GM12865 (cell line): ENCODE measurements around the gene SMYD2.

Experiments used
- DNase-seq: peaks from one replicate; pipeline ENCODE4 v3.0.0; 2010; ENCODE audit warnings: low read depth
- H3K4me3 ChIP-seq: 2 replicates; pipeline ENCODE4 v1.5.1; 2011; ENCODE audit warnings: mild to moderate bottlenecking, low read depth, low read length, control low read depth
- CTCF ChIP-seq: IDR thresholded peaks from 2 replicates; pipeline ENCODE4 v1.5.1; 2011; ENCODE audit warnings: low read length, control low read depth, low read depth, inconsistent platforms; ENCODE audit not compliant: insufficient read depth; ENCODE audit errors: missing control alignments

Gene SMYD2

DNA sequence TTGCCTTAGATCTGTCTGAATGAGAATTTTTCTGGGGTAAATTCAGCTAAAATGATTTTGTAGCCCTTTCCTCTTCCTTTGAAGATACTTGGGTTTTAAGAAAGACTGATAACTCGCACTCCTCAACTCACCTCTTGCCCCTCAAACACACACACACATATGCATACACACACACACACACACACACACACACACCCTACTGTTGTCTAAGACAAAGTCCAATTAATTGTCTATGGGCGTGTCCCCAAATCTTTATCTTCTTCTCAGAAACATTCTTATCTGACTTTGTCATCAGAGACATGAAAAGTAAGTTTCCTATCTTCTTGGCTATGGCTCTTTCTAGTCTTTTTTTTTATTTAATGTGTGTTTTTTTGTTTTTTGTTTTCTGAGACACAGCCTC lies 36.1 kb upstream of the SMYD2 start:
- DNase-seq, result no peak
- H3K4me3 ChIP-seq, result no peak overlapping the region
- no peak for TF ChIP-seq CTCF

- no peak for TF ChIP-seq CTCF
- no peak overlapping the region for H3K4me3 ChIP-seq
- DNase-seq, result no peak
Measured at GRCh38 chr1:214247501-214248041, 33.4 kb upstream of the SMYD2 start.

DNA sequence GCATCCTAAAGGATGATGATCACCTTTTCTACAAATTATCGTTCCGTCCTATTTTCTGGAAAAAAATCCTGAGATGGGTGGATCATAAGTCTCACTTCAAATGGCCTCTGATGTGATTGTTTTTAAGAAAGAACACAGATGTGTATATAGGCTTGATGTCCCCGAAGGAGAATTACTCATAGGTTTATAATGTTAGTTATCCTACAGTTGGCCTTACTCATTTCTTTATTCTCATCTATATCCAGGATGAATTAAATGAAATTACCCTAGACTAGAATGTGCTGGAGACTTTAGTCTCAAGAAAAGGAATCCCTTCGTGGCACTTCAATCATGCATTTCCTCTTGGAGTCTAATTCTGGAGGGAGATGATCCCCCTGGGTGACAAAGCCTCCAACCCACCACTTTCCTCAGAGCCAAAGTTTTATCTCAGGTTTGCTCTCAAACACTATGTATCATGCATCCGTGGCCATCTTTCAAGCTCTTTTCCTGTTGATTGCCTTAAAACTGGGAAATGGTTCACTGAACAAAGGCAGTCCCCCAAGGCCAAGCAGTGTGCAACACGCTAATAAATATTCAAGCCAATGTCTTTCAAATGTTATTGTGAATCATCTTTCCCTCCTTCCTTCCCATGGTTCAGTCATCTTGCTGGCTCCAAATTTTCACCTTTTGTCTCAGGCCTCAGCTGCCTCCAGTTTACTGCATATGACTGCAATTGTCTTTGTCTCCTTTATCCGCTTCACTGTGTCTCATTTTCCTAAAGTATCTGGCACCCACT lies 32.5 kb upstream of the SMYD2 start:
- no peak for DNase-seq
- H3K4me3 ChIP-seq, result no peak overlapping the region
- no peak for TF ChIP-seq CTCF

- no peak overlapping the region for H3K4me3 ChIP-seq
- DNase-seq, result no peak
- TF ChIP-seq CTCF, result no peak
Measured at GRCh38 chr1:214249651-214250050, 31.3 kb upstream of the SMYD2 start.

DNA sequence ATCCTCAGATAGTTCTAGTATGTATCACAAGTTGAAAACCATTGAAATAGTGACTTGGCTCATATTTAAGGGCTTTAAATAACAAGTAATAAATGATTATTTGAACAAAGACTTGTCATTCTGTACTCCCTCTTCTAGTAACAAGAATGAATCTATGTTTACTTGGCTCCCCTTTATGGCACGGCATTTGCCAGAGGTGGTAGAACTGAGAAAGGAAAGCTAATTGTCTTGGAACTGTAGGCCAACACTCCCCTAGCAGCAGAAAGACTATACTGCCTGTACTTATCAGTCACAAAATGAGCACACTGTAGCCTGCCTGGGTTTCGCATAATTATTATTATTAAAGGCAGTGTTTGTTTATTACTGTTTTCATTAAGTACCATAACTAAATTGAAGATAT lies 29.6 kb upstream of the SMYD2 start:
- DNase-seq, result no peak

DNA sequence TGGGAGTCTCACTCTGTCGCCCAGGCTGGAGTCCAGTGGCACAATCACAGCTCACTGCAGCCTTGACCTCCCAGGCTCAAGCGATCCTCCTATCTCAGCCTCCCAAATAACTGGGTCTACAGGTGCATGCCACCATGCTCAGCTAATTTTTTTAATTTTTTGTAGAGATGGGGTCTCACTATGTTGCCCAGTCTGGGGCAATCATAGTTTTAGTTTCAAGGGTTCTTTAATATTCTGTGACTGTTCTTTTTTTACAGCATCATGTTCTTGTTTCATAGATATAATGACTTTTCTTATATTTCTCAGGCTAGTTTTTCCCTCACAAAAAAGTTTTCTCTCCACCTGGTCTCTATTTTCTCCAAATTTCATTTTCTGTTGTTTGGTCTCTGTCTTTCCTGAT lies 25.4 kb upstream of the SMYD2 start:
- TF ChIP-seq CTCF, result no peak
- no peak overlapping the region for H3K4me3 ChIP-seq
- DNase-seq, result no peak

More for the DNA sequence above, 29.6 kb upstream of the SMYD2 start:
- H3K4me3 ChIP-seq, result no peak overlapping the region
- TF ChIP-seq CTCF, result no peak
